ENCODE results near the gene ZNF121.

ZNF121 gene

GRCh38 chr19:9538183-9539058 lies 45.9 kb downstream of the ZNF121 start, which contains the start of gene ZNF426:
TSS of gene ZNF426 (minus strand) at chr19:9538645. CDS start at chr19:9536232, 2,413 bp downstream.
- in situ Hi-C loops (cut with MboI; ENCODE audit: low pct_unique_long_range_greater_than_20kb, low sequenced_read_pairs, unreplicated experiment), result no loop called here
- TF ChIP-seq CTCF (IDR thresholded peaks at IDR 0.05; ENCODE audit: extremely low read depth, insufficient read depth, missing control alignments), result no peak
- DNase-seq (ENCODE audit: low spot score), result peak; percentile 89

- in situ Hi-C loops (cut with MboI; ENCODE audit: low pct_unique_long_range_greater_than_20kb, low sequenced_read_pairs, unreplicated experiment), result no loop called here
- TF ChIP-seq CTCF (IDR thresholded peaks at IDR 0.05; ENCODE audit: extremely low read depth, insufficient read depth, missing control alignments), result no peak
- DNase-seq (ENCODE audit: low spot score), result no peak
These were observed 48.4 kb downstream of the ZNF121 start for GRCh38 chr19:9535934-9536333.

GRCh38 chr19:9531933-9532332 lies 52.4 kb downstream of the ZNF121 start:
- no peak for DNase-seq (ENCODE audit: low spot score)
- no peak for TF ChIP-seq CTCF (IDR thresholded peaks at IDR 0.05; ENCODE audit: extremely low read depth, insufficient read depth, missing control alignments)
- in situ Hi-C loops (cut with MboI; ENCODE audit: low pct_unique_long_range_greater_than_20kb, low sequenced_read_pairs, unreplicated experiment), result no loop called here

- no peak for TF ChIP-seq CTCF (IDR thresholded peaks at IDR 0.05; ENCODE audit: extremely low read depth, insufficient read depth, missing control alignments)
- DNase-seq (ENCODE audit: low spot score), result no peak
- in situ Hi-C loops (cut with MboI; ENCODE audit: low pct_unique_long_range_greater_than_20kb, low sequenced_read_pairs, unreplicated experiment), result no loop called here
These were observed 55.5 kb downstream of the ZNF121 start for GRCh38 chr19:9528757-9529336.

- no peak for DNase-seq (ENCODE audit: low spot score)
- TF ChIP-seq CTCF (IDR thresholded peaks at IDR 0.05; ENCODE audit: extremely low read depth, insufficient read depth, missing control alignments), result no peak
- in situ Hi-C loops (cut with MboI; ENCODE audit: low pct_unique_long_range_greater_than_20kb, low sequenced_read_pairs, unreplicated experiment), result no loop called here
These were observed 60.3 kb downstream of the ZNF121 start for GRCh38 chr19:9523885-9524474.

All from GM13977 (cell line).